ENCODE data around the gene HOXA2. TPM values are rescaled to one million over a fixed set of nuclear protein-coding genes. Genes with fewer than 3 reads are reported as not detected.

Gene HOXA2
- total RNA-seq, 2 donors from 2014 or later, result 1.8 to 2.4 TPM

DNA sequence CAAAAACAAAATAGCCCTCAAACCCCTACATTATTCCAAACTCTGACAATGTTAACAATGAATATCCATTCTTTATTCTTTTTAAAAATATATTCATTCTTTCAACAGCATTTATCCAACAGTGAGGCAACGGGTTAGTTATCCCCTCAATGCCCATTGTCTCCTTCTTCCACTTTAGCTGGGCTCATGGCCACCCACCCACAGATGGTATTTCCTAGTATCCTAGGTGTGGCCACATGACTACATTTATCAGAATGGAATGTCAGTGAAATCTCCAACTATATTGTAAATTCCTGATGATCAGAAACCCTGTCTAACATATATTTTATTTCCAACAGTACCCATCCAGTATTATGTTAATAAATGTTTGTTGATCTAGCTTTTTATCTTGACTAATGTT lies 20.3 kb downstream of the HOXA2 start:
- H3K27ac ChIP-seq, result no peak overlapping the region
- no peak overlapping the region for H3K9ac ChIP-seq (ENCODE audit: low read depth in 2 of 2, low read length in 2 of 2)
- no peak overlapping the region for H3K4me3 ChIP-seq

DNA sequence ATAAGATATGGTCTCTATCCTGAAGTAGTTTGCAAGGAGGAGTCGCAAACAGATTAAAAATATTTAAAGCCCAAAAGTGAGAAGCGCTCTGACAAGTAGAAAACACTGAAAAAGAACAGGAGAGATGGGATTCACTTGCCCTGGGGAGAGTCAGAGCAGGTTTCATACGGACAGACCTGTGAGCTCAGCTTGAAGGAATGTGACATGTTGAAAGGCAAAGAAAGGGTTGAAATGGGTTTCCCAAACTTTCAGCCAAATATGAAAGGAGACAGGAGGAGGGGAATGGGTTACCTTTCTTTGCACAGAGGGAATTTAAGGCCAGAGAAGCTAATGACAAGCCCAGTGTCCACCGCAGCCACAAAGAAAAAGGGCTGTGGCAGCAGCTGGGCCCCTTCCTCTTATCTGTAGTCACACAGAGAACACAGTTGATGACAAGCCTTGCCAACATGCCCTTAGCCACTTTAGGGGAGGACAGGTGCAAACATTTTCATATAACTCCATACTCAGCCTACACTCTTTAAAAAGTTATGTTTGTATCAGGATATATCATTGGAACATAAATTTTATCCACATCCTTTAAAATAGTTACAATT lies 21.5 kb downstream of the HOXA2 start:
- Histone ChIP-seq H3K27ac (no peak overlapping the region), H3K27me3 (no peaks in the 10 kb centered on the region), H3K9ac (ENCODE audit: low read depth in 2 of 2, low read length in 2 of 2) (no peak overlapping the region), H3K4me3 (no peak overlapping the region), H3K36me3 (no peaks in the 10 kb centered on the region), H3K4me1 (no peaks in the 10 kb centered on the region), H3K9me3 (no peaks in the 10 kb centered on the region)
- intact Hi-C loops (cut with DNase I), result no loop called here
- TF ChIP-seq, protein P1, sequence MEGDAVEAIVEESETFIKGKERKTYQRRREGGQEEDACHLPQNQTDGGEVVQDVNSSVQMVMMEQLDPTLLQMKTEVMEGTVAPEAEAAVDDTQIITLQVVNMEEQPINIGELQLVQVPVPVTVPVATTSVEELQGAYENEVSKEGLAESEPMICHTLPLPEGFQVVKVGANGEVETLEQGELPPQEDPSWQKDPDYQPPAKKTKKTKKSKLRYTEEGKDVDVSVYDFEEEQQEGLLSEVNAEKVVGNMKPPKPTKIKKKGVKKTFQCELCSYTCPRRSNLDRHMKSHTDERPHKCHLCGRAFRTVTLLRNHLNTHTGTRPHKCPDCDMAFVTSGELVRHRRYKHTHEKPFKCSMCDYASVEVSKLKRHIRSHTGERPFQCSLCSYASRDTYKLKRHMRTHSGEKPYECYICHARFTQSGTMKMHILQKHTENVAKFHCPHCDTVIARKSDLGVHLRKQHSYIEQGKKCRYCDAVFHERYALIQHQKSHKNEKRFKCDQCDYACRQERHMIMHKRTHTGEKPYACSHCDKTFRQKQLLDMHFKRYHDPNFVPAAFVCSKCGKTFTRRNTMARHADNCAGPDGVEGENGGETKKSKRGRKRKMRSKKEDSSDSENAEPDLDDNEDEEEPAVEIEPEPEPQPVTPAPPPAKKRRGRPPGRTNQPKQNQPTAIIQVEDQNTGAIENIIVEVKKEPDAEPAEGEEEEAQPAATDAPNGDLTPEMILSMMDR (IDR thresholded peaks at IDR 0.05), result no peak
- DNase-seq, result no peak

More for the DNA sequence above, 20.3 kb downstream of the HOXA2 start:
- Histone ChIP-seq H3K36me3 (no peaks in the 10 kb centered on the region), H3K9me3 (no peaks in the 10 kb centered on the region), H3K4me1 (no peaks in the 10 kb centered on the region), H3K27me3 (no peaks in the 10 kb centered on the region)
- no peak for DNase-seq
- intact Hi-C loops (cut with DNase I), result no loop called here
- TF ChIP-seq, protein P1 (IDR thresholded peaks at IDR 0.05), result no peak

DNA sequence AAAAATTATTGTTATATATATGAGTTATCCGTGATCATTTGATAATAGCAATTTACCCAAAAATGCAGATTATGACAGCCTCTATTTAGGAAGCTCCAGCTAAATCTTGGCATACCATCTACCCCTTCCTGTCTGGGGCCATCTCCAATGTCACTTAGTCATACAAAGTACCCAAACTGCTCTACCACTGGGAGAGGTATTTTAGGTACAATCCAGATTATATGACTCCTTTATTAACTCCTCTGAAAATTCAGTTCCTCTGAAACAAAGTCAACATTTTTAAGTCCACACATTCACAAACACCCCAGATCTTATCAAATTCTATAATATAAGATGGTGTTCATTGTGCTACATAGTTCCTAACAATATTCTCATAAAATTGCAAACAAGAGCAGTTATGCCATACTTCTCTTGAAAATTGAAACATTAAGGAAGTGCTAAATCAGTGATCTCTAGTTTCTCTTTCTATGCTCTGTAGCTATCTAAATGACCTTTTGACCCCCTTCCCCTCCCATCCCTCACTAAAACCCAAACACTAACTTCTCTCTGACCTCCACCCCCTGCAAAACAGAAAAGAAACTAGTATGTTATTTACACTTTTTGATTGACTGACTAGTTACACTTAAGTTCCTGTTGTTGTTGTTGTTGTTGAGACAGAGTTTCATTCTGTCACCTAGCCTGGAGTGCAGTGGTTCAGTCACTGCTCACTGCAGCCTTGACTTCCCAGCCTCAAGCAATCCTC lies 23.1 kb downstream of the HOXA2 start:
- DNase-seq, result no peak
- H3K9me3 ChIP-seq, result no peaks in the 10 kb centered on the region
- TF ChIP-seq, protein P1 (IDR thresholded peaks at IDR 0.05), result no peak
- H3K4me3 ChIP-seq, result no peak overlapping the region
- no peak overlapping the region for H3K9ac ChIP-seq (ENCODE audit: low read depth in 2 of 2, low read length in 2 of 2)
- no peaks in the 10 kb centered on the region for H3K36me3 ChIP-seq
- H3K4me1 ChIP-seq, result no peaks in the 10 kb centered on the region
- H3K27ac ChIP-seq, result no peak overlapping the region
- no peaks in the 10 kb centered on the region for H3K27me3 ChIP-seq
- intact Hi-C loops (cut with DNase I), result no loop called here

DNA sequence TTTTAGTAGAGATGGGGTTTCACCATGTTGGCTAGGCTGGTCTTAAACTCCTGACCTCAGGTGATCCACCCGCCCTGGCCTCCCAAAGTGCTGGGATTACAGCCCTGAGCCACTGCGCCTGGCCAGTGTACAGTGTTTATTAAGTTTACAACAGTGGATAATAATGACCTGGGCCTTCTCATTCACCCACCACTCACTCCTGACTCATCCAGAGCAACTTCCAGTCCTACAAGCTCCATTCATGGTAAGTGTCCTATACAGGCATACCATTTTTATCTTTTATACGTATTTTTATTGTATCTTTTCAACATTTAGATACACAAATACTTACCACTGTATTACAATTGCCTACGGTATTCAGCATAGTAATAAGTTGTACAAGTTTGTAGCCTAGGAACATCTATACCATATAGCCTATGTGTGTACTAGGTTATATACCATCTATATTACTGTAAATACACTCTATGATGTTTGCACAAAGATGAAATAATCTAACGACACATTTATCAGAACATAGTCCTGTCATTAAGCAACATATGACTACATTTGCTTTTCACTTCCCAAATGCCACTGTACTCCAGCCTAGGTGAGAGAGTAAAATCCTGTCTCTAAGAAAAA lies 23.8 kb downstream of the HOXA2 start:
- no peaks in the 10 kb centered on the region for H3K9me3 ChIP-seq
- H3K9ac ChIP-seq (ENCODE audit: low read depth in 2 of 2, low read length in 2 of 2), result no peak overlapping the region
- no peaks in the 10 kb centered on the region for H3K36me3 ChIP-seq
- no peaks in the 10 kb centered on the region for H3K27me3 ChIP-seq
- intact Hi-C loops (cut with DNase I), result no loop called here
- H3K27ac ChIP-seq, result no peak overlapping the region
- no peak overlapping the region for H3K4me3 ChIP-seq
- TF ChIP-seq, protein P1 (IDR thresholded peaks at IDR 0.05), result no peak
- no peak for DNase-seq
- no peaks in the 10 kb centered on the region for H3K4me1 ChIP-seq

DNA sequence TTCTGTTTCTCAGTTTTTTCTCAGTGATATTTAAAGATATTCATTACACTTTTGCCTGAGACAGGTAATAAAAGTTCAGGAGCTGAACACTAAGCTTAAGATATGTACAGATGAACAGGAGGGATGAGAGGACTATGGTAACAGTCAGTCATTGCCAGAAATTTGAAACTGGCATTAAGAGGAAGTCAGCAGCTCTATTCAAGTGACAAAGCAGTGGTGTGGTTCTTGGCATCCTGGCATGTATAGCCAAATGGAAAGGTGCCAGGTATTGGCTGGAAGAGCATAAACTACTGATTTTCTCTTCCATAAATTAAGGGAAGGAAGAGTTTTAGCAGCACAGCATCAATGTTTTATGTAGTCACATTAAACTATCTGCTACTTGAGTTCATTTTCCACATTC lies 29.4 kb downstream of the HOXA2 start:
- H3K27ac ChIP-seq, result no peak overlapping the region
- no peak overlapping the region for H3K9ac ChIP-seq (ENCODE audit: low read depth in 2 of 2, low read length in 2 of 2)
- DNase-seq, result no peak
- H3K4me1 ChIP-seq, result no peaks in the 10 kb centered on the region
- H3K9me3 ChIP-seq, result no peaks in the 10 kb centered on the region
- TF ChIP-seq, protein P1 (IDR thresholded peaks at IDR 0.05), result no peak
- H3K4me3 ChIP-seq, result no peak overlapping the region
- no peaks in the 10 kb centered on the region for H3K27me3 ChIP-seq
- intact Hi-C loops (cut with DNase I), result no loop called here
- no peaks in the 10 kb centered on the region for H3K36me3 ChIP-seq
